Ovary (tissue), 3 donors: ENCODE results near the gene REG1A.

Experiments used
- EP300 ChIP-seq: sonication (generic); formaldehyde crosslinking; IDR thresholded peaks from one replicate; pipeline ENCODE4 v1.6.1; 2017; ENCODE audit warnings: antibody characterized with exemption
- POLR2A ChIP-seq: fragments of 450-650 bp; IDR thresholded peaks from one replicate; pipeline ENCODE4 v1.6.1; 2017; ENCODE audit warnings: antibody characterized with exemption, mild to moderate bottlenecking, moderate library complexity
- TF ChIP-seq, protein P1 (sequence below), 3 donors: fragments of 450-650 bp in 2 of 3; fragments of 200-600 bp in 1 of 3; IDR thresholded peaks; one replicate each; pipeline versions ENCODE4 v1.5.1 to v1.8.0; 2016 to 2022; ENCODE audit warnings: antibody characterized with exemption in 3 of 3, mild to moderate bottlenecking in 1 of 3
- donor health status: DM: no; HTN: no; CAD: no.

DNA sequence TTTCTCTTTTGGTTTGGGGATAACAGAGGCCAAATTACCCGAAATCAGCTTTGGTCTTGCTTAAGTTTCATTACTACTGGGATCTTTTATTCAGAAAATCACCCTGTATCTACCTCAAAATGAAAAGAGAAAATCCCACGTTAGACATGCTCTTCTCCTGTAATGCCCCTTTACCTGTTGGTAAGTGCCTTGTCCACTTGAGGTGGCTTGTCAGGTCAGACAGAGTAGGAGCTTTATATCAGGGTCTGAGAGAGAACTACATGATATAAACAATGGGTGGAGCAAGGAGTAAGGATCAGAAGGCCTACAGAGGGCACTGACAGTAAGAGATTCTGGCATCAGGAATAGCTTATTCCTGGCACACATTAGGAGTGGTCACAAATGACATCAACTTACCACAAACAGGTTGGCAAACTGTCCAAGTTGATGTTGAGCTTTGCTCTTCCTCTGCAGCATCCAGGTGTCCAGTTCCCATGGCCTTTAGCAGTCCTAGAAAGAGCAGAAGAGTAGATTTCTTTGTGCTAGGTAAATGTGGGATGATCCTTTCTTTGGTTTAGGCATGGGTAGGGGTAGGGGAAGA, 32.4 kb upstream of the REG1A start, which contains the start of gene REG1B:
- TF ChIP-seq, protein P1, sequence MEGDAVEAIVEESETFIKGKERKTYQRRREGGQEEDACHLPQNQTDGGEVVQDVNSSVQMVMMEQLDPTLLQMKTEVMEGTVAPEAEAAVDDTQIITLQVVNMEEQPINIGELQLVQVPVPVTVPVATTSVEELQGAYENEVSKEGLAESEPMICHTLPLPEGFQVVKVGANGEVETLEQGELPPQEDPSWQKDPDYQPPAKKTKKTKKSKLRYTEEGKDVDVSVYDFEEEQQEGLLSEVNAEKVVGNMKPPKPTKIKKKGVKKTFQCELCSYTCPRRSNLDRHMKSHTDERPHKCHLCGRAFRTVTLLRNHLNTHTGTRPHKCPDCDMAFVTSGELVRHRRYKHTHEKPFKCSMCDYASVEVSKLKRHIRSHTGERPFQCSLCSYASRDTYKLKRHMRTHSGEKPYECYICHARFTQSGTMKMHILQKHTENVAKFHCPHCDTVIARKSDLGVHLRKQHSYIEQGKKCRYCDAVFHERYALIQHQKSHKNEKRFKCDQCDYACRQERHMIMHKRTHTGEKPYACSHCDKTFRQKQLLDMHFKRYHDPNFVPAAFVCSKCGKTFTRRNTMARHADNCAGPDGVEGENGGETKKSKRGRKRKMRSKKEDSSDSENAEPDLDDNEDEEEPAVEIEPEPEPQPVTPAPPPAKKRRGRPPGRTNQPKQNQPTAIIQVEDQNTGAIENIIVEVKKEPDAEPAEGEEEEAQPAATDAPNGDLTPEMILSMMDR (IDR thresholded peaks at IDR 0.05), result no peak
- no peak for TF ChIP-seq POLR2A
- no peak for TF ChIP-seq EP300
